LNCAP (cell line): Measurements from ENCODE around the gene PSMB2.

Experiments used
- CTCF ChIP-seq: fragments of 450-650 bp; IDR thresholded peaks from 2 replicates; pipeline ENCODE4 v1.5.1; 2017; ENCODE audit warnings: mild to moderate bottlenecking

Gene PSMB2

GRCh38 chr1:35555601-35556477 is 85.5 kb downstream of the PSMB2 start:
- TF ChIP-seq CTCF, result no peak

- no peak for TF ChIP-seq CTCF
Measured at GRCh38 chr1:35555212-35555584, 86.1 kb downstream of the PSMB2 start.

DNA sequence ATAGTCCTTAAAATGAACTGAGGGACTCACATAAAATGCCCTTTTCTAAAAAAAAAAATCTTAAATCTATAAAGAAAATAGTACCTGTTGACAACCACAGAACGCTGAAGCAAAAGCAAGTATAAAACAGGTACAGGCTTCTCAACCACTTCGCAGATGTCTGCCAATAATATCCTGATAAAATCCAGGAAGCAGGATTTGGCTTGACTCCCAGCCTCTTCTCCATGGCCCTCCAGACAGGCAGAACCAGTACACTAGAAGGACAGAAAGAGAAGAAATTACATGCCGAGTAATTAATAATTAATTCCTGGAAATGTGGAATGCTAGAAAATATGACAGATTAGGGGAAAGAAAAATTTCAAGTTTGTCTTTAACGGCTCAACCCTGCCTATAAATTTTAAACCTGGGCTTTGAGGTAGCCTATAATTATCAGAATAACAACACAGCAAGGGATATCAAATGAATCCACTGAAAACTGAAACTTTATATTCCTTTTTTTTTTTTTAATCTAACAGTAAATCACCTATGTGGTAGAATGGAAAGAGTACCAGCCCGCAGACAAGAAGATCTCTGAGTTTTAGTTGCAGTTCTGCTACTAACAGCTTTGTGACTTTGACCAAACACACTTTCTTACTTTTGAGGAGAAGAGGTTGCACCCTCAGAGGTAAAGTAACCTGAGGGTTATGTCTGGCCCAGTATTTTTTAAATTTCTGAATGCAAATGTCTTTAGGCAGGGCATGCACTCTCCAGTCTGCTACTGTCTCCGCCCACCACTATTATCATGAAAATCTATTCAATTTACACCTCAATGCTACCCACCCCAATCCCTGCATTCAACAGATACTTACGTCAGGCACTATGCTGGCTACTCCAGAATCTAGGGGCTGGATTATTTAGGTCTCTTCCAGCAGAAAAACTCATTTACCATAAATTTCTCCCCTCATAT is 86.8 kb downstream of the PSMB2 start:
- no peak for TF ChIP-seq CTCF

DNA sequence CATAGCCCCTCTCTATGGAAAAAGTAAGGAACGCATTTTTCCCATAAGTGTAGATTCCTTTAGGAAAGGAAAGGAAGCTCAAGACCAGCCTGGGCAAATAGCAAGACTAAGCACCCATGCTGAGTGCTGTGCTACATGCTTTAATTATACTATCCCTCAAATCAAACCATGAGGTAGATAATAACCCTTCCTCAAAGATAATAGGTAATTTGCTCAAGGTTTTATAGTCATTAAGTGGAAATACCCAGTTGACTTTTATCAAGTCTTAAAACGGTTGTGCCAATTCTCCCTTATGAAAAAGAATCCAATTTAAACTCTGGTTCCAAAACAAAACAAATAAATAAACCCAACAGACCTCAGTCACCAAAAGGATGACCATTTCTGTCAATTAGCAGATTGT is 87.5 kb downstream of the PSMB2 start:
- TF ChIP-seq CTCF, result no peak
